ENCODE data around the gene BPI.
"Not testable (repeated sequence)": the region's sequence is repeated elsewhere in the genome, so short reads cannot be mapped to it uniquely, and the experiment has no call there.

Gene BPI

DNA sequence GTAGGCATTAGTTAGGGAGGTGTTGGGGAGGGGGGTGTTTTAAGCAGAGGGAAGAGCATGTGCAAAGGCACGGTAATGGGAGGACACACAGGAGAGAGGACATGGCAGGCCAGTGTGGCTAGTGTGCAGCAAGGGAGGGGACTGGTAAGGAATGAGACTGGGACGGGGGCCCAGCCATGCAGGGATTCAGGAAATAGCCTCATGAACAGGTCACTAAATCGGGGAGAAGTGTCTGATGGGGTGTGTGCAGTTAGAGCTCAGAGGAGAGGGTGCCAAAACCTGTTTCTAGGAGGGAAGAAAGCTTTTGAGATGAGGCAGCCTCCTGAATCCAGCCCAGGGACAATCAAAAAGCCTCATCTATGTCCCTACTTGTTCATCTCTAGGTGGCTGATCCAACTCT lies 7.5 kb downstream of the BPI start:
- H3K27me3 ChIP-seq (ENCODE audit: control insufficient read depth, insufficient read depth, low read length): no peaks in the 10 kb centered on the region
- no peaks in the 10 kb centered on the region for H3K79me2 ChIP-seq
- no peak overlapping the region for H3K4me3 ChIP-seq (ENCODE audit: low read depth, low read length)
- H3K9ac ChIP-seq: no peak overlapping the region
- no peaks in the 10 kb centered on the region for H3K9me3 ChIP-seq (ENCODE audit: control insufficient read depth, low read length)
- H3K4me1 ChIP-seq: no peaks in the 10 kb centered on the region
- H2AFZ ChIP-seq: no peak overlapping the region
- H3K36me3 ChIP-seq (ENCODE audit: control insufficient read depth, insufficient read depth, low read length): no peaks in the 10 kb centered on the region
- H3K4me2 ChIP-seq (ENCODE audit: low read length): no peak overlapping the region
- no peak overlapping the region for H3K27ac ChIP-seq
- TF ChIP-seq, protein P1, sequence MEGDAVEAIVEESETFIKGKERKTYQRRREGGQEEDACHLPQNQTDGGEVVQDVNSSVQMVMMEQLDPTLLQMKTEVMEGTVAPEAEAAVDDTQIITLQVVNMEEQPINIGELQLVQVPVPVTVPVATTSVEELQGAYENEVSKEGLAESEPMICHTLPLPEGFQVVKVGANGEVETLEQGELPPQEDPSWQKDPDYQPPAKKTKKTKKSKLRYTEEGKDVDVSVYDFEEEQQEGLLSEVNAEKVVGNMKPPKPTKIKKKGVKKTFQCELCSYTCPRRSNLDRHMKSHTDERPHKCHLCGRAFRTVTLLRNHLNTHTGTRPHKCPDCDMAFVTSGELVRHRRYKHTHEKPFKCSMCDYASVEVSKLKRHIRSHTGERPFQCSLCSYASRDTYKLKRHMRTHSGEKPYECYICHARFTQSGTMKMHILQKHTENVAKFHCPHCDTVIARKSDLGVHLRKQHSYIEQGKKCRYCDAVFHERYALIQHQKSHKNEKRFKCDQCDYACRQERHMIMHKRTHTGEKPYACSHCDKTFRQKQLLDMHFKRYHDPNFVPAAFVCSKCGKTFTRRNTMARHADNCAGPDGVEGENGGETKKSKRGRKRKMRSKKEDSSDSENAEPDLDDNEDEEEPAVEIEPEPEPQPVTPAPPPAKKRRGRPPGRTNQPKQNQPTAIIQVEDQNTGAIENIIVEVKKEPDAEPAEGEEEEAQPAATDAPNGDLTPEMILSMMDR (IDR thresholded peaks at IDR 0.05): no peak

DNA sequence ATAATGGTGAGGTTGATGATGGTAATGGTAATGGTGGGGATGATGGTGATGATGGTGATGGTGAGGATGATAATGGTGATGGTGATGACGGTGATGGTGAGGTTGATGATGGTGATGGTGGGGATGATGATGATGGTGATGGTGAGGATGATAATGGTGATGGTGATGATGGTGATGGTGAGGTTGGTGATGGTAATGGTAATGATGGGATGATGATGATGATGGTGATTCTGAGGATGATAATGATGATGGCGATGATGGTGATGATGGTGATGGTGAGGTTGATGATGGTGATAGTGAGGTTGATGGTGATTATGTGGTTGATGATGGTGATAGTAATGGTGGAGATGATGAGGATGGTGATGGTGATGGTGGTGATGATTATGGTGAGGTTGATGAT lies 9.7 kb downstream of the BPI start:
- Histone ChIP-seq H3K27ac (no peak overlapping the region), H3K9ac (no peak overlapping the region), H3K9me3 (ENCODE audit: control insufficient read depth, low read length) (no peaks in the 10 kb centered on the region), H3K27me3 (ENCODE audit: control insufficient read depth, insufficient read depth, low read length) (no peaks in the 10 kb centered on the region), H2AFZ (no peak overlapping the region), H3K4me2 (ENCODE audit: low read length) (no peak overlapping the region), H3K4me1 (no peaks in the 10 kb centered on the region), H3K4me3 (ENCODE audit: low read depth, low read length) (no peak overlapping the region), H3K79me2 (no peaks in the 10 kb centered on the region), H3K36me3 (ENCODE audit: control insufficient read depth, insufficient read depth, low read length) (no peaks in the 10 kb centered on the region)
- TF ChIP-seq, protein P1 (IDR thresholded peaks at IDR 0.05): no peak

DNA sequence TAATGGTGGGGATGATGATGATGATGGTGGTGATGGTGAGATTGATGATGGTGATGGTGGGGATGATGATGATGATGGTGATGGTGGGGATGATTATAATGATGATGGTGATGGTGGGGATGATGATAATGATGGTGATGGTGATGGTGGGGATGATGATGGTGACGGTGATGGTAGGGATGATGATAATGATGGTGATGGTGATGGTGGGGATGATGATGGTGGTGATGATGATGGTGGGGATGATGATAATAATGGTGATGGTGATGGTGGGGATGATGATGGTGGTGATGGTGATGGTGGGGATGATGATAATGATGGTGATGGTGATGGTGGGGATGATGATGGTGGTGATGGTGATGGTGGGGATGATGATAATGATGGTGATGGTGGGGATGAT lies 10.4 kb downstream of the BPI start:
- H3K4me2 ChIP-seq (ENCODE audit: low read length); H3K79me2 ChIP-seq: not testable (repeated sequence)

DNA sequence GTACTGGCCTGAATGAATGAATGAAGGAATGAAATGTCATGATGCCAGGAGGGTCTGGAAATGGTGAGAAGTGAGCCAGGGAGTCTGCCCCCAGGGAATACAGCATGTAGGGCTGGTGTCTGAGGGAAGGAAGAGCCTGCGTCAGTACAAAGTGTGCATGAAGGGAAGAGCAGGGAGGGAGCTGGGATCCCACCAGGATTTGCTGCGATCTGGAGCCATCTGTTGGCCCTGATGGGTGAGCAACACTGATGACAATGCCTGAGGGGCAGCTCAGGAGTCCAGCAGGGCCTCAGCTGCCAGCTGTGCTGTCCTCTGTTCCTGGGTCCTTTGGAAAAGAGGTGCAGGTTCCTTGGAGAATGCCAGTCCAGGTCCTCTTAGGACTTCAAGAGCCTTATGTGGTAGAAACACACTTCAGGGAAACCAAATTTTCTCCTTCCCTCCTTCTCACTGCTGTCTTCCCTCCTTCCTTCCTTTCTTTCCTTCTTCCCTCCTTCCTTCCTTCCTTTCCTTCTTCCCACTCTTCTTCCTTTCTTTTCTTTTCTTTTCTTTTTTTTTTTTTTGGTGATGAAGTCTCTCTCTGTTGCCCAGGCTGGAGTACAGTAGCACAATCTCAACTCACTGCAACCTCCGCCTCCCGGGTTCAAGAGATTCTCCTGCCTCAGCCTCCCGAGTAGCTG lies 11.5 kb downstream of the BPI start:
- Histone ChIP-seq H3K4me3 (ENCODE audit: low read depth, low read length) (no peak overlapping the region), H3K9me3 (ENCODE audit: control insufficient read depth, low read length) (no peaks in the 10 kb centered on the region), H3K9ac (no peak overlapping the region), H2AFZ (no peak overlapping the region), H3K4me1 (no peaks in the 10 kb centered on the region), H3K79me2 (no peaks in the 10 kb centered on the region), H3K27me3 (ENCODE audit: control insufficient read depth, insufficient read depth, low read length) (no peaks in the 10 kb centered on the region), H3K27ac (no peak overlapping the region), H3K36me3 (ENCODE audit: control insufficient read depth, insufficient read depth, low read length) (no peaks in the 10 kb centered on the region), H3K4me2 (ENCODE audit: low read length) (no peak overlapping the region)
- TF ChIP-seq, protein P1 (IDR thresholded peaks at IDR 0.05): no peak

More for the DNA sequence above, 10.4 kb downstream of the BPI start:
- H3K9me3 ChIP-seq (ENCODE audit: control insufficient read depth, low read length); H3K4me1 ChIP-seq; H3K9ac ChIP-seq; H3K36me3 ChIP-seq (ENCODE audit: control insufficient read depth, insufficient read depth, low read length); H3K27me3 ChIP-seq (ENCODE audit: control insufficient read depth, insufficient read depth, low read length); H2AFZ ChIP-seq; H3K27ac ChIP-seq; H3K4me3 ChIP-seq (ENCODE audit: low read depth, low read length): not testable (repeated sequence)

GRCh38 chr20:38316341-38316740 lies 12.4 kb downstream of the BPI start:
- TF ChIP-seq, protein P1 (IDR thresholded peaks at IDR 0.05): no peak
- no peaks in the 10 kb centered on the region for H3K9me3 ChIP-seq (ENCODE audit: control insufficient read depth, low read length)
- H3K36me3 ChIP-seq (ENCODE audit: control insufficient read depth, insufficient read depth, low read length): no peaks in the 10 kb centered on the region
- H3K4me1 ChIP-seq: no peaks in the 10 kb centered on the region
- H2AFZ ChIP-seq: no peak overlapping the region
- H3K27me3 ChIP-seq (ENCODE audit: control insufficient read depth, insufficient read depth, low read length): no peaks in the 10 kb centered on the region
- no peak overlapping the region for H3K4me2 ChIP-seq (ENCODE audit: low read length)
- H3K79me2 ChIP-seq: no peaks in the 10 kb centered on the region
- no peak overlapping the region for H3K9ac ChIP-seq
- H3K4me3 ChIP-seq (ENCODE audit: low read depth, low read length): no peak overlapping the region
- no peak overlapping the region for H3K27ac ChIP-seq
